Omental fat pad (tissue), 4 donors: ENCODE measurements around the gene TDRD9. TPM values are rescaled to one million over a fixed set of nuclear protein-coding genes. Genes with fewer than 3 reads are reported as not detected.
"Not testable (repeated sequence)": the region's sequence is repeated elsewhere in the genome, so short reads cannot be mapped to it uniquely, and the experiment has no call there.

Experiments
- ATAC-seq: fragments of 150-250 bp; one replicate; pipeline ENCODE4 v1.9.1; 2016; ENCODE audit warnings: mild to moderate bottlenecking, moderate library complexity; ENCODE audit not compliant: low FRiP score
- DNase-seq: peaks from one replicate; pipeline ENCODE4 v3.0.0-alpha.2; 2019; ENCODE audit warnings: low spot score
- total RNA-seq, 4 donors: library from RNA; depleted of rRNA; stranded (reverse); fragments of >200 nt; gene quantifications; one replicate each; pipeline ENCODE4 v1.1.0, GENCODE V29; 2016
- TF ChIP-seq, protein P1 (sequence below), 3 donors: fragments of 450-650 bp; IDR thresholded peaks; one replicate each; pipeline ENCODE4 v1.5.1; 2016 to 2017; ENCODE audit warnings: antibody characterized with exemption in 3 of 3, mild to moderate bottlenecking in 3 of 3, moderate library complexity in 2 of 3

The TDRD9 gene
- total RNA-seq, 4 donors from 2014 or later = 0.28 to 8.0 (median 1.1) TPM

DNA sequence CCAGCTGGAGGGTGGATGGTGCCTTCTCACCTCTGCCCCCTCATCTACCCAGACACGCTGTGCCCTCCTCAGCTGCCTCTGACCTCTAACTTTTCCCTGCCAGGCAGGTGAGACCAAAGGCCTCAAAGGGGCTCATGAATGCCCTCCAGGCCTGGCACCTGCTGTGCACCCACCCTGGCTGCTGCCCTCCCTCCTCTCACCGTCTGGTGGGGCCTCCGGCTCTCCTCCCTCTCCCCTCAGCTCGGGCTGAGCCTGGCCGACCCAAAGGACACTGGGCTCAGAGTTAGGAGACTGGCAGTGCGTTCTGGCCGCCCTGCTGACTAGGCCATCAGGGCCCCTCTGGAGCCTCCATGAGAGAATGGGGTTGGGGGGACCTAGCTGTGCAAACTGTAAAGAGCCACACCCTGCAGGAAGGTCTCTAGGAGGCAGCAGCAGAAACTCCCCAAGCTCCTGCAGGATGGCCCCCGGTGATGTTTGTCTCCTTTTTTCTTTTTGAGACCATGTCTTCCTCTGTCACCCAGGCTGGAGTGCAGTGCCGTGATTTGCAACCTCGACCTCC, 40.6 kb upstream of the TDRD9 start:
- ATAC-seq = no peak
- TF ChIP-seq, protein P1, sequence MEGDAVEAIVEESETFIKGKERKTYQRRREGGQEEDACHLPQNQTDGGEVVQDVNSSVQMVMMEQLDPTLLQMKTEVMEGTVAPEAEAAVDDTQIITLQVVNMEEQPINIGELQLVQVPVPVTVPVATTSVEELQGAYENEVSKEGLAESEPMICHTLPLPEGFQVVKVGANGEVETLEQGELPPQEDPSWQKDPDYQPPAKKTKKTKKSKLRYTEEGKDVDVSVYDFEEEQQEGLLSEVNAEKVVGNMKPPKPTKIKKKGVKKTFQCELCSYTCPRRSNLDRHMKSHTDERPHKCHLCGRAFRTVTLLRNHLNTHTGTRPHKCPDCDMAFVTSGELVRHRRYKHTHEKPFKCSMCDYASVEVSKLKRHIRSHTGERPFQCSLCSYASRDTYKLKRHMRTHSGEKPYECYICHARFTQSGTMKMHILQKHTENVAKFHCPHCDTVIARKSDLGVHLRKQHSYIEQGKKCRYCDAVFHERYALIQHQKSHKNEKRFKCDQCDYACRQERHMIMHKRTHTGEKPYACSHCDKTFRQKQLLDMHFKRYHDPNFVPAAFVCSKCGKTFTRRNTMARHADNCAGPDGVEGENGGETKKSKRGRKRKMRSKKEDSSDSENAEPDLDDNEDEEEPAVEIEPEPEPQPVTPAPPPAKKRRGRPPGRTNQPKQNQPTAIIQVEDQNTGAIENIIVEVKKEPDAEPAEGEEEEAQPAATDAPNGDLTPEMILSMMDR (IDR thresholded peaks at IDR 0.05) = no peak
- no peak for DNase-seq

DNA sequence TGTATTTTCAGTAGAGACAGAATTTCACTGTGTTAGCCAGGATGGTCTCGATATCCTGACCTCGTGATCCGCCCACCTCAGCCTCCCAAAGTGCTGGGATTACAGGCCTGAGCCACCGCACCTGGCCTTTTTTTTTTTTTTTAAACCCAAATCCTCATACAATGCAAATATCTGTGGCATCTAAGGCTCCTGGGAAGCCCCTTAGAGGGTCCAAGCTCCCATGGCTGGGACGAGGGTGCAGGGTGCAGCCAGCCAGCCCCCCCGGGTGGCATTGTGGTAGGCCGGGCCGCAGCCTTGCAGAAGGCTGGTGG, 39.3 kb upstream of the TDRD9 start:
- DNase-seq, ATAC-seq: not testable (repeated sequence)

DNA sequence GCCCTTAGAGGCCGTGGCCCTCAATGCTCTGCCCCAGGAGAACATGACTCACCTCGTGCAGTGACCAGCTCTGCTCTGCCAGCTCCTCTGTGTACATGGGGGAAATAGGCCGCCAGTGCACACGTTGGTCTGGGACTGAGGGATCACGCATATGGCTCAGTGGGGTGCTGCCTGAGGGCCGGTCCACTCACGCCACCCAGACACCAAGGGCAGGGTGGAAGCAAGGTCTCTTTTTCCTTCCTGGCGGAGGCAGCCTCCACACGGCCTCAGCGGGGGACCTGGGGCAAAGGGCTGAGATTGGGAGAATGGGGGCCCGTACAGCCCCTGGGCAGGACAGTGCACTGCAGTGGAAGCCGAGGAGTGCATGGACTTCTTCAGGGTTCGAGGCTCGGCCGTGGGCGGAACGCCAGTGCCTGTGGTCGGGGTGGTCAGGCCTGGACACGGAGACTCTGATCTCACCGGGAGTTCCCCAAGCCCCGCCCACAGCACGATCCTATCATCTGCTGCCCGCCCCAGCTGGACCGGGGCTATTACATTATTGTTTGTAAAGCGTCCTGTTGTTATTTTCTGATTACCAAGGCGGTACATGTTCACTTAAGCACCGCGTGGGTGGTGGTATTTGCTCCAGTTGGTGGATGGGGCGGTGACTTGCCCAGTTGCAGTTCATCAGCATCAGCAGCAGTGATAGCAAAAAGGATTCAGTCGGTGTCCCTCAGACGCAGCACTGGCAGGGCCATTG, 38.8 kb upstream of the TDRD9 start:
- TF ChIP-seq, protein P1 (IDR thresholded peaks at IDR 0.05) = no peak
- ATAC-seq = no peak
- no peak for DNase-seq

DNA sequence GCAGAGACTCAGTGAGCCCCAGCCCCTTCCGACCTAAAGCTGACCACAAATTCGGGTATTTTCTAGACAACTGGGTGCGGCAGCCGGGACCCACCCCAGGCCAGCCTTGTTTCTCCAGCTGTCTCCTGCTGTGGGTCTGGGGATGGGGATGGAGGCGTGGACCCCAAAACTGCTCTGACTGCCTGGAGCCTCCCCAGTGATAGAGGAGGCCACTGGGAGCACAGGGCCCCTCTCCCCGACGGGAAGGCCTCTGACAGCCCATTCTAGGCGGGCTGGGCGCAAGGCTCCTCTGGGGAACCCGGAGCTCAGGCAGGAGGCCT, 38.2 kb upstream of the TDRD9 start:
- DNase-seq (no peak), ATAC-seq (no peak)
- TF ChIP-seq, protein P1 (IDR thresholded peaks at IDR 0.05) = no peak

DNA sequence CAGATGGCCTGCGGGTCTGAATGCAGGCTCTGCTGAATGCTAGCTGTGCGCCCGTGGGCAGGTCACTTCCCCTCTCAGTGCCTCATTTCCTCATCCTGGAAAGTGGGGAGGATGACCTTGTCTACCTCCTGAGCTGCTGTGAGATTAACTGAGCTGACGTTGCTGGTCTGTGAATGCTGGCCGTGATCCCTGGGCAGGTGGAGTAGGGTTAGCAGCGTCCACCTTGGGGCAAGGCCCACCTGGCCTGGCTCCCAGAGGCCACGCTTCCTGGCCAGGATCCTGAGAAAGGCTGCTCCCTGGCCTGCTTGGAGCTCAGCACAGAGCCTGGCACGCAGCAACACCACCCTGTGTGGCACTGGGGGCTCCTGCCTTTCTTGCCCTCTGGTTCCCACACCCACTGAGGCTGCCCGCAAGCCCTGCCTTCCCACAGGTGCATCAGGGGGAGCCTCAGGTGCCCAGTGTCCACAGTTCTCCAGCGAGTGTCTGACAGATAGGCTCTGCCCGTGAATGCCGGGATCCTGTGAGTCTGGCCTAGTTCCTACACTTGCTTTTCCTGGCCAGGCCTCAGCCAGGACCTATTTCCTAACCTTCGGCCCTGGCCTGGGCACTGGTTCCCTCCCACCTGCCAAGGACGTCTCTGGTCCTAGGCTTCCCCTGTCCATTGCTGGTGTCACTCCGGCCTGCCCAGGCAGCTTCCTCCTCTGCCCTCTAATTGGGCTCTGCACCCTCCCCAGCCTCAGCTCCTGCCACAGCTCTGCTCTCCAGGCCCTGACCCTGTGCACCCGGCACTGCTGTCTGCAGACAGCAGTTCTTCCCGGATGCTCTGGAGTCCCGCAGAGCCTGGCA, 37.2 kb upstream of the TDRD9 start:
- TF ChIP-seq, protein P1 (IDR thresholded peaks at IDR 0.05) = no peak
- ATAC-seq (no peak), DNase-seq (no peak)

DNA sequence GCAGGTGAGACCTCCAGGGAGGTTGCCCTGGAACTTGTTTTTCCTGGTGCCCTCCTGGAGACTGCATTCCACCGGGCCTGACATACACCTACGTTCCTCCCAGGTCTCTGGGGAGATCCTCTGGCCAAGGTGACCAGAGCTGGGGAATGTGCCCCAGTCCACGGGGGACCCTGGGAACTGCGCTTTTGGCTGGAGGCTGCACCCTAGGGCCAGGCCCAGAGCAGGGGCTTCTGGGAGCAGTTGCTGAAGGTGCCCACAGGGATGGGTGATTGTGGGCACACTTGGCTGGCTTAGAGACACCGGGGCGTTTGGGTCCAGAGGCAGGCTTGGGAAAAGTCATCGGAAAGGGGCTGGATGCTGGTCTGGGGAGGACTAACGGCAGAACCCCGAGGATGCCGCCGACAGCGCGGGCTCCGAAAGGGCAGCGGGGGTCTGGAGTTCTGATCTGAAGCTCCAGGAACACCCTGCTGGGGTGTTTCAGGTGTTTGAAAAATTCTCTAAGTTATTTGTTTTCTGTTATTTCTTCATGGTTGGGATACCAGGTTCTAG, 36.5 kb upstream of the TDRD9 start:
- ATAC-seq (no peak), DNase-seq (no peak)
- TF ChIP-seq, protein P1 (IDR thresholded peaks at IDR 0.05) = no peak

DNA sequence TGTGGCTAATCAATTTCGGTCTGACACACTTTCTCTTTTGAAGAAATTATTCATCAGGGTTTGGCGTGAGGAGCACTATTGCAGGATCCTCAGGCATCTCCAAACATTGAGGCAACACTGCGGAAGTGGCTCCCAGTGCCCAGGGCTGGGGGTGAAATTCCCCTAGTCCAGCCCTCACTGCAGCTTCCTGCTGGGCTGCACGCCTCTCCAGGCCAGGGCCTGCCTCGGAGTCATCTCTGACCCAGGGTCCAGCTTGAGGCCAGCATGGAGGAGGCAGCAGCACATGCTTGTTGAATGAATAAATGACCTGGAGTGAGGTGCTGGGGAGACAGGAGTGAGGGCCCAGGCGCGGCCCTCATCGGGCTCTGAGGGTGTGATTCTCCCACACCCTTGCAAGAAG, 36.0 kb upstream of the TDRD9 start:
- TF ChIP-seq, protein P1 (IDR thresholded peaks at IDR 0.05) = no peak
- ATAC-seq = no peak
- no peak for DNase-seq
